ENCODE results near the gene ACTMAP.

DNA sequence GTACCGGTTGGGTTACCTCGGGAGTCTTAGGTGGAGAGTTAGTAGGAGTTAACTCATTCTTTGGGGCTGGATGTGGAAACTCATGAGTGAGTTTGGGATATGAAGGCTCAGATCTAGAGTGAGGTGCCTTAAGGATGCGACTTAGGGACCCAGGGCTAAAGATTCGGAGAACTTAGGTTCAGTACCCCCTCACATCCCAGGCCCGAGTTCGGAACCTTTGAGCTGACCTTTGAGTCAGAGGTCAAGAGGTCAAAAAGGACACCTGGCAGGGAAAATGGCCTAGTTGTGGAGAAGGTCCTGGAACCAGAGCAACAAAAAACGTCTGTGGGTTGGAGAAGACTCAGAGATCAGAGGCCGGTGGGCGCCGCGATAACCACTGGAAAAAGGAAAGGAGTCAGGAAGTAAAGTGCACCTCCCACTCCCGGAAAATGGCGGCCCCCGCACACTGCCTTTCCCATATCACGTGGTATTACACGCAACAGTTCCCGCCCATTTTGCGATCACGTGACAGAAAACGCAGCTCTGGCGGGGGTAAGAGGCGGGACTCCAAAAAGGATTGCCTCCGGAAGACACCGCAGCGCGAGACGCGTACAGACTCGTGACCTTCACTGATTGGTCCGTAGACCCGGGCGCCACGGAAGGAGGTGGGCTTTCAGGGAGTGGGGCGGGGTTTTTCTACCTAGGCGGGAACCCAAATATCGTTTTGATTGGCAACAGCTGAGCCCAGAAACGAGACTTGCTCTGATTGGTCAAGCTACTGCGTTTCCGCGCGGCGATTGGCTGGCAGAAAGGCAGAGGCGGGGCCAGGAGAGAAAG, at the start of gene ACTMAP:
- TF ChIP-seq, protein P1, sequence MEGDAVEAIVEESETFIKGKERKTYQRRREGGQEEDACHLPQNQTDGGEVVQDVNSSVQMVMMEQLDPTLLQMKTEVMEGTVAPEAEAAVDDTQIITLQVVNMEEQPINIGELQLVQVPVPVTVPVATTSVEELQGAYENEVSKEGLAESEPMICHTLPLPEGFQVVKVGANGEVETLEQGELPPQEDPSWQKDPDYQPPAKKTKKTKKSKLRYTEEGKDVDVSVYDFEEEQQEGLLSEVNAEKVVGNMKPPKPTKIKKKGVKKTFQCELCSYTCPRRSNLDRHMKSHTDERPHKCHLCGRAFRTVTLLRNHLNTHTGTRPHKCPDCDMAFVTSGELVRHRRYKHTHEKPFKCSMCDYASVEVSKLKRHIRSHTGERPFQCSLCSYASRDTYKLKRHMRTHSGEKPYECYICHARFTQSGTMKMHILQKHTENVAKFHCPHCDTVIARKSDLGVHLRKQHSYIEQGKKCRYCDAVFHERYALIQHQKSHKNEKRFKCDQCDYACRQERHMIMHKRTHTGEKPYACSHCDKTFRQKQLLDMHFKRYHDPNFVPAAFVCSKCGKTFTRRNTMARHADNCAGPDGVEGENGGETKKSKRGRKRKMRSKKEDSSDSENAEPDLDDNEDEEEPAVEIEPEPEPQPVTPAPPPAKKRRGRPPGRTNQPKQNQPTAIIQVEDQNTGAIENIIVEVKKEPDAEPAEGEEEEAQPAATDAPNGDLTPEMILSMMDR (conservative IDR thresholded peaks at IDR 0.05; ENCODE audit: low read length) = no peak
- TF ChIP-seq EZH2phosphoT487 (IDR thresholded peaks at IDR 0.05; ENCODE audit: borderline replicate concordance, low read depth, low read length) = no peak

All from OCI-LY7 (cell line).